Naive B cell (primary cell): ENCODE measurements around the gene SND1. TPM values are rescaled to one million over a fixed set of nuclear protein-coding genes. Genes with fewer than 3 reads are reported as not detected.

Experiments
- ATAC-seq, 2 donors: fragments of 150-1000 bp; cut with Tn5 transposase; 2 replicates each; pipeline ENCODE4 v1.10.0; 2021; ENCODE audit warnings: low read depth in 2 of 2, mild to moderate bottlenecking in 2 of 2, moderate library complexity in 2 of 2
- DNase-seq: peaks from one replicate; pipeline ENCODE4 v3.0.0; 2022
- H3K27ac Mint-ChIP-seq, 6 donors: one replicate each; pipeline ENCODE4 v1.8.0; 2020 to 2022; ENCODE audit warnings: mild to moderate bottlenecking in 6 of 6, mixed read lengths in 6 of 6, moderate library complexity in 5 of 6, inconsistent platforms in 2 of 6
- H3K27me3 Mint-ChIP-seq, 3 donors: one replicate each; pipeline ENCODE4 v1.8.0; 2021 to 2022; ENCODE audit warnings: mixed read lengths in 3 of 3, mild to moderate bottlenecking in 1 of 3
- H3K36me3 Mint-ChIP-seq, 2 donors: one replicate each; pipeline ENCODE4 v1.8.0; 2020 to 2022; ENCODE audit warnings: mixed read lengths in 2 of 2, inconsistent platforms in 1 of 2, mild to moderate bottlenecking in 1 of 2
- H3K4me1 Mint-ChIP-seq, 3 donors: one replicate each; pipeline ENCODE4 v1.8.0; 2020 to 2022; ENCODE audit warnings: mixed read lengths in 3 of 3, inconsistent platforms in 1 of 3, mild to moderate bottlenecking in 1 of 3, moderate library complexity in 1 of 3
- H3K4me3 Mint-ChIP-seq, 8 donors: one replicate each; pipeline ENCODE4 v1.8.0; 2020 to 2022; ENCODE audit warnings: mild to moderate bottlenecking in 8 of 8, mixed read lengths in 8 of 8, moderate library complexity in 8 of 8, inconsistent platforms in 2 of 8
- H3K9me3 Mint-ChIP-seq, 7 donors: one replicate each; pipeline ENCODE4 v1.8.0; 2020 to 2022; ENCODE audit warnings: mixed read lengths in 7 of 7, mild to moderate bottlenecking in 5 of 7, inconsistent platforms in 2 of 7, moderate library complexity in 1 of 7
- polyA plus RNA-seq, 6 donors: library from polyadenylated mRNA; unstranded; fragments of 300-500 nt; fragmentation: Illumina TruSeq; gene quantifications; one replicate each; pipeline ENCODE4 v1.2.3, GENCODE V29; 2021; ENCODE audit warnings: low read depth in 6 of 6

SND1 gene
- polyA plus RNA-seq, 6 donors from 2014 or later: 50.6 to 83.1 (median 74.2) TPM

DNA sequence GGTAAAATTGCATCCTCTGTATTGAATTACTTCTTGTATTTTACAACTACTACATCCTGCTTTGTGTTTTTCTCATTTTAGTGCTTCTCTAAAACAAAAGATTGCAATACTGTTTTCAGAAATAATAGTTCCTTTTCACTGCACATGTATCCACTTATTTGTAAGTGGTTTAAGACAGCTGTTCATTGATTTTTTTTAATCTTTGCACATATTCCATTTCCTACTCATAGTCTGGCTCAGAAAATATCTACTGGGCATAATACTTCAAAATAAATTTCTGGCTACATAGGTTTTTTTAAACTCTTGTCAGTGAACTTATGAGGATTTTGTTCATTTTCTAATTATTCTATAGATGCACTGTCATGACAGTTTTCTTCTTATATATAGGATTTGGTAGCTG is 54.8 kb downstream of the SND1 start:
- no peak for DNase-seq
- H3K27me3 Mint-ChIP-seq: no peaks in the 10 kb centered on the region
- no peak for ATAC-seq
- peak overlapping the region in 1 of 6 donors; percentile 64 for H3K27ac Mint-ChIP-seq
- H3K36me3 Mint-ChIP-seq: peaks cover 41 to 48% of the 10 kb centered on the region in 2 donors
- no peaks in the 10 kb centered on the region for H3K4me1 Mint-ChIP-seq
- no peak overlapping the region for H3K4me3 Mint-ChIP-seq
- peaks cover 0 to 15% (median 7%) of the 10 kb centered on the region in 7 donors for H3K9me3 Mint-ChIP-seq

DNA sequence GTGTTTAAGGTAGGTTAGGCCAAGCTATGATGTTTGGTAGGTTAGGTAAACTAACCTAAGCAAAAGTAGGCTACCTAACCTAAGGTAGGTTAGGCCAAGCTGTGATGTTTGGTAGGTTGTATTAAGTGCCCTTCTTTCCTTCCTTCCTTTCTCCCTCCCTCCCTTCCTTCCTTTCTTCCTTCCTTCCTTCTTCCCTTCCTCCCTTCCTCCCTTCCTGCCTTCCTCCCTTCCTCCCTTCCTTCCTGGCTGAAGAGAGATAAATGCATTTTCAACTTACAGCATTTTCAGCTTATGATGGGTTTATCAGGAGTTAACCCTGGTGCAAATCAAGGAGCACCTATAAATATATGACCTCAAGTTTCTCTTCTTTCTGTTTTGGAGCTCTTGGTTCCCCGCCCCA is 56.2 kb downstream of the SND1 start:
- Mint-ChIP-seq H3K4me1 (no peaks in the 10 kb centered on the region), H3K4me3 (no peak overlapping the region), H3K27me3 (no peaks in the 10 kb centered on the region), H3K36me3 (peaks cover 44 to 50% of the 10 kb centered on the region in 2 donors), H3K27ac (peak overlapping the region in 1 of 6 donors; percentile 63), H3K9me3 (peaks cover 0 to 21% (median 9%) of the 10 kb centered on the region in 7 donors)
- ATAC-seq (no peak), DNase-seq (no peak)

DNA sequence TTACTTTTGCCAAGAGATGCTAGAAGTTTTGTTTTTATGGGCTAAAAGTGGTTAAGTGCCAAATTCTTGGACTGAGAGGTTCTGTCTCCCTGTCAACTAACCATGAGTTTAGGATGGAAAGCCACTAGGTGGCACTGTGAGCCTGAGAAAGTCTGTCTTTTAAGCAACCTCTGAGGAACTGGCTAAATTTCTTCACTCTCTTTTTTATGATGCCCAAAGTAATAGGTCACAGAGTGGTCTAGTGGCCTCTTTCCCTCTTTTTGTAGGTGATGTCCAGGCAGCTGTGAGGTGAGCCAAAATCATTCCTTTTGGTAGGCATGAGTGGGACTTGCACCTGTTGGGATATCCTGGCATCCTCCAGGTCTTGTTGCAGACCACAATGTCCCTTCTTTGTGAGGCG is 56.8 kb downstream of the SND1 start:
- peak overlapping the region in 1 of 6 donors; percentile 66 for H3K27ac Mint-ChIP-seq
- H3K4me3 Mint-ChIP-seq: no peak overlapping the region
- H3K36me3 Mint-ChIP-seq: peaks cover 43 to 50% of the 10 kb centered on the region in 2 donors
- ATAC-seq: peak; percentile 69 to 72
- DNase-seq: peak; percentile 63
- no peaks in the 10 kb centered on the region for H3K27me3 Mint-ChIP-seq
- H3K4me1 Mint-ChIP-seq: no peaks in the 10 kb centered on the region
- peaks cover 0 to 21% (median 9%) of the 10 kb centered on the region in 7 donors for H3K9me3 Mint-ChIP-seq

DNA sequence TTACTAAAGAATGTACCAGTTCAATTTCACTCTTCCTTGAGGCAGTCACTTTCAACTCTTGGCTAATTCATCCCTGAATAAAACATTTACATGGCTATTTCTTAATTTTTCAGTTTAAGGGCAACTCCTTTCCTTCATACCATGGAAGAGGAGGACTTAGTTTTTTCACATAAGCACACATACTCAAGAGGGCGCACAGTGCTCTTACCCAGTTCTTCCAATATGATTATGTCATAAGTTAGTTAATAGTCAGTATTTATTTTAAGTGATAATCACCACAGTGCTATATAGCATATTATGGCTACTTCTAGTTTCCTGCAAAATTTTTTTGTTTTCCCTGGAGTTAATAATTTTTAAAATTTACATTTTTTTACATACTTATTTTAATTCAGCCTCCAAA is 58.6 kb downstream of the SND1 start:
- ATAC-seq: no peak
- no peak for DNase-seq
- H3K9me3 Mint-ChIP-seq: peaks cover 0 to 21% (median 9%) of the 10 kb centered on the region in 7 donors
- peaks cover 30 to 40% of the 10 kb centered on the region in 2 donors for H3K36me3 Mint-ChIP-seq
- no peak overlapping the region for H3K4me3 Mint-ChIP-seq
- H3K27me3 Mint-ChIP-seq: no peaks in the 10 kb centered on the region
- H3K4me1 Mint-ChIP-seq: peaks cover 0 to 5% (median 2%) of the 10 kb centered on the region in 3 donors
- no peak overlapping the region for H3K27ac Mint-ChIP-seq

DNA sequence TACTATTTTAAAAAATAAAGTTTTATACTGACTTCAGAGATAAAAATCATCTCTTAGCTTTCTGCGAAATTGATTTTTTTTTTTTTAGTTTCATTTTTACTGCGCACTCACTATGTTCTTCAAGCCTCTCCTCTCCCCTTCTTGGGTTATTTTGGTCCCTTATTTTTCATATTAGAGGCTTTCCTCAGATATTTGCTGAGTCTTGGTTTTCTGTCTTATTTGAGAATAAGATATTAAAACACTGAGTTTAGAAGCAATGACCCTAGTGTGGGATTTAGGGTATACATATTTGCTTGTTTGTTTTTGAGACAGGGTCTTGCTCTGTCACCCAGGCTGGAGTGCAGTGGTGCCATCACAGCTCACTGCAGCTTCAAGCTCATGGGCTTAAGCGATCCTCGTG is 59.9 kb downstream of the SND1 start:
- Mint-ChIP-seq H3K9me3 (peaks cover 0 to 21% (median 9%) of the 10 kb centered on the region in 7 donors), H3K27me3 (no peaks in the 10 kb centered on the region), H3K4me3 (peak overlapping the region in 1 of 8 donors; percentile 37), H3K27ac (no peak overlapping the region), H3K36me3 (peaks cover 34 to 35% of the 10 kb centered on the region in 2 donors), H3K4me1 (peaks cover 0 to 5% (median 2%) of the 10 kb centered on the region in 3 donors)
- ATAC-seq (no peak), DNase-seq (no peak)

DNA sequence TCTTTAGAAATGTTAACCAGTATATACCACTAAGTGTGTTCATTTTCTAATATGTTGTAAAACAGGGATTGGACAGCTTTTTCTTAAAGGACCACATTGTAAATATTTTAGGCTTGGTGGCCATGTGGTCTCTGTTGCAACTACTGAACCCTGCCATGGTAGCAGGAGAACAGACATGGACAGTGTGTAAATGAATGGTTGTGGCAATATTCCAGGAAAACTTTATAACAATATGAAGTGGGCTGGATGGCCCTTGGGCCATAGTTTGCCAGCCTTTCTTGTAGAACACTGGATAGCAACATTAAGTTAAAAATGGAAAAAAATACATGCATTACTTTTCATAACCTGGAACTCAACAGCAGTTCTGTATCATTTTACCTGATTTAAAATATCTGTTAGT is 61.0 kb downstream of the SND1 start:
- Mint-ChIP-seq H3K9me3 (peaks cover 0 to 21% (median 9%) of the 10 kb centered on the region in 7 donors), H3K4me3 (no peak overlapping the region), H3K36me3 (peaks cover 33 to 42% of the 10 kb centered on the region in 2 donors), H3K27me3 (no peaks in the 10 kb centered on the region), H3K4me1 (peaks cover 0 to 5% (median 2%) of the 10 kb centered on the region in 3 donors), H3K27ac (no peak overlapping the region)
- no peak for ATAC-seq
- DNase-seq: no peak

DNA sequence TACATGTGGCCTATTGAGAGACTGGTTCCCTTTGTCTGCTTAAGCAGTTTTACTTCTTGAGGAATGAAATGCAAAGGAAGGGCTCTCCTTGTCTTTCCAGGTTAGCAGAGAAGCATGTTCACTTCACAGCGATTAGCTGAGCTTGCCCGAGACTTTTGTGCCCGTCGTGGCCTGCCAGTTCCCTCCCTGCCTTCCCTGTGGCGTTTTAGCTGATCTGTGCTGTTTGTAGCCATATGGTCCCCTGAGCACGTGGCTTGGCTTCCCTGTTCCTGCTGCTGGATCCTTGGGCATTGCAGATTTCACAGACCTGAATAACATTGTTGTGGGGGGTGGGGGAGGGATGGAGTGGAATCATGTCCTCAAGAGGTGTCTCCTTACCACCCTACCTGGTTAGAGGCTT is 61.8 kb downstream of the SND1 start:
- Mint-ChIP-seq H3K4me1 (peaks cover 0 to 5% (median 2%) of the 10 kb centered on the region in 3 donors), H3K27ac (peak overlapping the region in 2 of 6 donors; percentile 24 to 30), H3K36me3 (peaks cover 33 to 42% of the 10 kb centered on the region in 2 donors), H3K9me3 (peaks cover 0 to 21% (median 9%) of the 10 kb centered on the region in 7 donors), H3K4me3 (no peak overlapping the region), H3K27me3 (no peaks in the 10 kb centered on the region)
- ATAC-seq: no peak
- no peak for DNase-seq

DNA sequence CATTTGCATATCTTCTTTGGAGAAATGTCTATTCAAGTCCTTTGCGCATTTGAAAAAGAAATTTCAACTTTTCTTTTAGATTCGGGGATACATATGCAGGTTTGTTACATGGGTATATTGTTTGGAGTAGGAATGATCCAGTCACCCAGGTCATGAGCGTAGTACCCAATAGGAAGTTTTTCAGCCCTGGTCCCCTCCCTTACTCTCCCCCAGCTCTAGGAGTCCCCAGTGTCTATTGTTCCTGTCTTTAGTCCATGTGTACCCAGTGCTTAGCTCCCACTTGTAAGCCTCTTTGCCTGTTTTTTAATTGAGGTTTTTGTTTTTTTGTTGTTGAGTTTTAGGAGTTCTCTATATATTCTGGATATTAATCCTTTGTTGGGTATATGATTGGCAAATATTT is 63.3 kb downstream of the SND1 start:
- Mint-ChIP-seq H3K36me3 (peaks cover 30 to 33% of the 10 kb centered on the region in 2 donors), H3K27me3 (no peaks in the 10 kb centered on the region), H3K4me1 (peaks cover 2 to 6% (median 5%) of the 10 kb centered on the region in 3 donors), H3K27ac (no peak overlapping the region), H3K4me3 (no peak overlapping the region), H3K9me3 (peaks cover 0 to 21% (median 9%) of the 10 kb centered on the region in 7 donors)
- ATAC-seq (no peak), DNase-seq (no peak)

DNA sequence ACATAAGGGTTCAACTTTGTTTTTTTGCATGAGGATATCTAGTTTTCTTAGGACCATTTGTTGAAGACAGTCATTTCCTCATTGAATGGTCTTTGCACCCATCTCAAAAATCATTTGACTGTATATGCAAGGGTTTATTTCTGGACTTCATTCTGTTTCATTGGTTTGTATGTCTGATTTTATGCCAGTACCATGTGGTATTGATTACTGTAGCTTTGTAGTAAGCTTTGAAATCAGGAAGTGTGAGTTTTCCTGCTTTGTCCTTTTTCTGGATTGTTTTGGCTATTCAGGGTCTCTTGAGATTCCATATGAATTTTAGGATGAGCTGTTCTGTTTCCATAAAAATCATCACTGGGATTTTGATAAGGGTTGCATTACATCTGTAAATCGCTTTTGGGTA is 63.9 kb downstream of the SND1 start:
- Mint-ChIP-seq H3K27me3 (no peaks in the 10 kb centered on the region), H3K4me3 (no peak overlapping the region), H3K27ac (peak overlapping the region in 1 of 6 donors; percentile 44), H3K4me1 (peaks cover 2 to 6% (median 5%) of the 10 kb centered on the region in 3 donors), H3K9me3 (peaks cover 0 to 16% (median 5%) of the 10 kb centered on the region in 7 donors), H3K36me3 (peaks cover 26 to 29% of the 10 kb centered on the region in 2 donors)
- DNase-seq (no peak), ATAC-seq (no peak)

DNA sequence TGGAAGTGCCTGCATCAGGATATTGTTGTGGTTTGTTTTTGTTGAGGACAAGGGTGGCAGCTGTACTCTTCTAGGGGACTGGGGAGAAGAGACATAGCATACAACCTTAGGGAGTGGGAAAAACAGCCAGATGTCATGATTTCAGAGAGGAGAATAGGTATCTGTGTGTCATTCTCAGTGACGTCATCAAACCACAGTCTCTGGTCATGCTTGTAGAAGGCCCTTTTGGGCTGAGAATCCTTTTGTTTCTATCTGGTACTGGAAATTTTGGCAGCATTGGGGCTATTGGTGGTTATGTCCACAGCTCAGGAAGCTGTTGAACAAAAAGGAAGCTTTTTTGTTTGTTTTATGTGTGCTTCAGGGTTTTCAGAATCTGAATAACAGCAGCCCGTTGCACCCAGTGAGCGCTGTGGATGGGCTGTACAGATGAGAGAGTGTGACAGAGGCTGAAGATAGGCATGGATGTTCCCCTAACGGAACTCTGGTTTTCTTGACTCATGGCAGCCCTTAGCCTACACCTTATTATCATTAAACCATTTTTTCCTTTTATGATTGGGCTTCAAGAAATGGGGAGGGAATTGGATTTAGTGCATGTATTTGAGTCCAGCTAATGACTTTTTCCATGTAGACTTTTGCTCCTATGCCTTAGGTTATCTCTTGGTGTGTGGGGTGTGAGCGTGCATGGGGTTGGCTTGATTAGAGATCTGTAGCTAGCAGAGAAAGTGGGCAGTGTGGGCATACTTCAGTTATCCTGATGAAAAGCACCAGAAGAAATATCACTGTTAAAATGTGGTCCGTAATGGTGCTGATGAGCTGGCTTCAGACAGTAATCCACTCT is 65.7 kb downstream of the SND1 start:
- peaks cover 2 to 6% (median 5%) of the 10 kb centered on the region in 3 donors for H3K4me1 Mint-ChIP-seq
- H3K4me3 Mint-ChIP-seq: no peak overlapping the region
- ATAC-seq: no peak
- peaks cover 21 to 28% of the 10 kb centered on the region in 2 donors for H3K36me3 Mint-ChIP-seq
- H3K27ac Mint-ChIP-seq: no peak overlapping the region
- H3K9me3 Mint-ChIP-seq: peaks cover 0 to under 1% (median 0%) of the 10 kb centered on the region in 7 donors
- no peaks in the 10 kb centered on the region for H3K27me3 Mint-ChIP-seq
- DNase-seq: no peak

DNA sequence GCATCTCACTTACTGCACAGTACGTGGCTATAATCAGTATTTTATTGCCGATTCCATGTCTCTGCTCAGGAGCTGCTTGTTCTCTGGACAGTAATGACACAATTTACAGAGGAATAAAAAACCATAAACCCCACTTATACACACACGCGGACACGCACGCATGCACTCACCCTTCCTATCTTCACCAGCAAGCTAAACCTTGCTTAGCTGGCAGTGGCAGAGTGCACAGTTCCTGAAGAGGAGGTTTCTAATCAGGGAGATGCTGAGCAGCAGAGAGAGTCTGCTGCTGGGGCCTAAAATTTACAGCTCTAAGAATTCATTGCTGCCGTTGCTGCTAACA is 66.3 kb downstream of the SND1 start:
- Mint-ChIP-seq H3K9me3 (no peaks in the 10 kb centered on the region), H3K4me3 (no peak overlapping the region), H3K27ac (no peak overlapping the region), H3K4me1 (peaks cover 2 to 6% (median 5%) of the 10 kb centered on the region in 3 donors), H3K36me3 (peaks cover 23 to 28% of the 10 kb centered on the region in 2 donors), H3K27me3 (no peaks in the 10 kb centered on the region)
- no peak for ATAC-seq
- no peak for DNase-seq

DNA sequence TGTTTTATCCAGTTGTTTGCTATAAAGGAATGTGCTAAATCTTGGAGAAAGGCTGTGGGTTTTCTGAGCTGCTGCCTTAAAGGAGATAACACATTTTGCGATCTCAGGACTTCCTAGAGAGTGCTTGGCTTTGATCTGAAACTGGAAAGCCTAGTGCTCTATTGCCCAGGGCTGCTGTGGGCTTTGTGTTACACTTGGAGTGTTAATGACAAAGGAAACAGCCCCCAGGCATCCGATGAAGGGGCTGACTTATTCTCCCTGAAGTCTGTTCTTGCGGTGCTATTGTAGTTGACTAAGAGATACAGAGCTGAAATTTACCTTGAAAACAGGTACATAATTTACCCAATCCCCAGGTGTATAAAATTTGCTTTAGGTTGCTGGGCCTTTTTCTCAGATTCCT is 74.5 kb downstream of the SND1 start:
- peaks cover 3 to 10% (median 5%) of the 10 kb centered on the region in 3 donors for H3K4me1 Mint-ChIP-seq
- no peaks in the 10 kb centered on the region for H3K9me3 Mint-ChIP-seq
- H3K27me3 Mint-ChIP-seq: no peaks in the 10 kb centered on the region
- ATAC-seq: no peak
- no peak for DNase-seq
- no peak overlapping the region for H3K4me3 Mint-ChIP-seq
- peak overlapping the region in 1 of 6 donors; percentile 91 for H3K27ac Mint-ChIP-seq
- peaks cover 41 to 48% of the 10 kb centered on the region in 2 donors for H3K36me3 Mint-ChIP-seq

DNA sequence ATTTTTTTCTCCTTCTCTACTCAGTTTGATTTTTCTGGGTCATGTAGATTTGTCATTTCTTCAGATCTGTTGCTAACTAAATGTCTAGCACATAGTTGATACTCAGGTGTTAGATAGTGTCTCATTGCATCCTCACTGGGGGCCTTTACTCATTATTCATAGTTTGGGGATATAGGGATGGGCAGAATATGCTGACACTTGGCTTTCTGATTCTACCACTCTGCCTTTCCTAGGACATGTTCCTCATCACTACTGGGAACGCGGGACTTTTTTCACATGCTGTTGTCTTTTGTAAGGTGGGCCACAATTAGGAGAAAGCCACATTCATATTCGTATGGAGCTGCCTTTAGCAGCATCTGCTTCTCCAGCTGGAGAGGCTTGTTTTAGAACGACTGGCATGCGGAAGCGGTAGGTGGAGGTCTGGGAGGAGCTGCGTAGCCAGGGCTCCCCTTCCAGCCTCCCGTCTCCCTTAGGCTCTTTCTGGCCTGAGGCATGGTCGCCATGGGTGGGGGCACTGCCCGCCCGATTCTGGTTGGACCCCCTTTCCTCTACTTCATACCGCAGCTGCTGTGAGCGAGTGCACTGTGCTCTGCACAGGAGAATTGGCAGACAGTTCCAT is 78.8 kb downstream of the SND1 start:
- no peak overlapping the region for H3K27ac Mint-ChIP-seq
- H3K4me1 Mint-ChIP-seq: peaks cover 5 to 24% (median 11%) of the 10 kb centered on the region in 3 donors
- ATAC-seq (no peak), DNase-seq (no peak)
- peaks cover 32 to 46% of the 10 kb centered on the region in 2 donors for H3K36me3 Mint-ChIP-seq
- H3K27me3 Mint-ChIP-seq: no peaks in the 10 kb centered on the region
- no peak overlapping the region for H3K4me3 Mint-ChIP-seq
- no peaks in the 10 kb centered on the region for H3K9me3 Mint-ChIP-seq
